HepG2 (cell line): Measurements from ENCODE around the gene EEF2. TPM values are rescaled to one million over a fixed set of nuclear protein-coding genes. Genes with fewer than 3 reads are reported as not detected.

Experiments
- ARID2 ChIP-seq: sonication (generic); formaldehyde crosslinking; IDR thresholded peaks from 2 replicates; pipeline ENCODE4 v1.8.1; 2022; ENCODE audit warnings: mild to moderate bottlenecking, missing genetic modification reagents, borderline replicate concordance
- ETS1 ChIP-seq: sonication (generic); formaldehyde crosslinking; IDR thresholded peaks from 2 replicates; pipeline ENCODE4 v1.4.0; 2020; ENCODE audit warnings: missing genetic modification reagents
- HDAC6 ChIP-seq: fragments of 200-600 bp; sonication (generic); IDR thresholded peaks from 2 replicates; pipeline ENCODE4 v1.7.0; 2017; ENCODE audit warnings: mild to moderate bottlenecking, antibody characterized with exemption, low read length, low read depth
- HHEX ChIP-seq: IDR thresholded peaks from 2 replicates; pipeline ENCODE4 v1.6.1; 2016; ENCODE audit warnings: control low read depth
- MTA1 ChIP-seq: sonication (generic); formaldehyde crosslinking; IDR thresholded peaks from 2 replicates; pipeline ENCODE4 v1.4.0; 2020; ENCODE audit warnings: missing genetic modification reagents, mild to moderate bottlenecking, borderline replicate concordance
- PHF21A ChIP-seq: sonication (generic); formaldehyde crosslinking; IDR thresholded peaks from 2 replicates; pipeline ENCODE4 v1.5.0; 2020; ENCODE audit warnings: mild to moderate bottlenecking, missing genetic modification reagents
- ZBED4 ChIP-seq: sonication (generic); formaldehyde crosslinking; IDR thresholded peaks from 2 replicates; pipeline ENCODE4 v1.4.0; 2020; ENCODE audit warnings: missing genetic modification reagents, borderline replicate concordance
- ZNF264 ChIP-seq: sonication (generic); formaldehyde crosslinking; IDR thresholded peaks from 2 replicates; pipeline ENCODE4 v1.4.0; 2020; ENCODE audit warnings: missing genetic modification reagents
- ZNF776 ChIP-seq: sonication (generic); formaldehyde crosslinking; IDR thresholded peaks from 2 replicates; pipeline ENCODE4 v1.4.0; 2020; ENCODE audit warnings: mild to moderate bottlenecking, missing genetic modification reagents
- polyA plus RNA-seq, 8 experiments: library from polyadenylated mRNA; depleted of rRNA in 3 of 8; stranded (reverse) in 7 of 8; unstranded in 1 of 8; fragments of >200 nt; fragmentation: Illumina TruSeq in 4 of 8; extraction: Trizol in 4 of 8; gene quantifications; 2 replicates each; pipeline versions ENCODE4 v1.2.1 to v1.2.3, GENCODE V29; 2011 to 2016; ENCODE audit warnings: low read depth in 4 of 8, missing spikeins in 1 of 8, mixed read lengths in 1 of 8; ENCODE audit not compliant: insufficient read depth in 1 of 8
- total RNA-seq, 5 experiments: library from RNA; depleted of rRNA; stranded (reverse); fragments of >200 nt; fragmentation: Illumina TruSeq; extraction: Trizol; gene quantifications; 2 replicates each; pipeline ENCODE4 v1.2.3, GENCODE V29; 2016; ENCODE audit warnings: low read depth in 1 of 5
- TF ChIP-seq, protein P1 (sequence below): sonication (generic); formaldehyde crosslinking; IDR thresholded peaks from 2 replicates; pipeline ENCODE4 v1.8.1; 2023; ENCODE audit warnings: mild to moderate bottlenecking, missing genetic modification reagents
- TF ChIP-seq, protein P2 (sequence below): sonication (generic); formaldehyde crosslinking; IDR thresholded peaks from 2 replicates; pipeline ENCODE4 v1.5.0; 2020; ENCODE audit warnings: mild to moderate bottlenecking, missing genetic modification reagents
- TF ChIP-seq, protein P3 (sequence below): sonication (generic); formaldehyde crosslinking; IDR thresholded peaks from 2 replicates; pipeline ENCODE4 v1.9.0; 2022; ENCODE audit warnings: missing genetic modification reagents, mild to moderate bottlenecking, borderline replicate concordance
- TF ChIP-seq, protein P4 (sequence below): sonication (generic); formaldehyde crosslinking; conservative IDR thresholded peaks from 2 replicates; pipeline ENCODE4 v1.8.0; 2022; ENCODE audit warnings: low read depth, missing genetic modification reagents

The EEF2 gene
- total and polyA plus RNA-seq, 2 of the 13 experiments (the other 11 are each of a cell fraction or from before 2014, with no cell fraction given): 1,441 to 1,777 TPM

DNA sequence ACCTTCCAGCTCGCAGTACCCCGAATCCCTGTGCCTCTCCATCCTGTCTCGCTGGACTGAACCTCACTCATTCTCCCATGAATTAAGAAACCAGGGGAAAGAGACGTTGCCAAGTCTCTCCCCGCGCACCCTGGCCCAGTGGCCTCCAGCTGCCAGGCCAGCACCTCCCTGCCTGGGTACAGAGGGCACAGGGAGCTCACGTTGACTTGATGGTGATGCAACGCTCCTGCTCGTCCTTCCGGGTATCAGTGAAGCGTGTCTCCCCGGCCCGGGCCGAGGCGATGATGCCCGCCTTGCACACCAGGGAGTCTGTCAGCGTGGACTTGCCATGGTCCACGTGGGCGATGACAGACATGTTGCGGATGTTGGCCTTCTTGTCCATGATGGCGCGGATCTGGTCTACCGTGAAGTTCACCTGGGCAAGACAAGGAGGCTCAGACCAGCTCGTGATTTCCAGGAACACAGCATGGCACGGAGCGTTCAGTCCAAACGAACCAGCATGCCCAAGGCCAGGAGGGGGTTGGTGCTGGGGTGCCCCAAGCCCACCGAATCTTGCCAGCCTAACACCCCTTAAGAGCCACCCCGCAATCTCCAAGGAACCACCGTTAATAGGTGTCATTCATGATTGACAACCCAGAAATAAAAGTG is 1.2 kb downstream of the EEF2 start (continued):
- TF ChIP-seq ZBED4 (CRISPR knock-in tag): no peak
- TF ChIP-seq, protein P1, sequence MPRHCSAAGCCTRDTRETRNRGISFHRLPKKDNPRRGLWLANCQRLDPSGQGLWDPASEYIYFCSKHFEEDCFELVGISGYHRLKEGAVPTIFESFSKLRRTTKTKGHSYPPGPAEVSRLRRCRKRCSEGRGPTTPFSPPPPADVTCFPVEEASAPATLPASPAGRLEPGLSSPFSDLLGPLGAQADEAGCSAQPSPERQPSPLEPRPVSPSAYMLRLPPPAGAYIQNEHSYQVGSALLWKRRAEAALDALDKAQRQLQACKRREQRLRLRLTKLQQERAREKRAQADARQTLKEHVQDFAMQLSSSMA: no peak
- TF ChIP-seq HDAC6: no peak
- TF ChIP-seq ZNF776 (CRISPR knock-in tag): no peak
- no peak for TF ChIP-seq HHEX (CRISPR knock-in tag)
- no peak for TF ChIP-seq ETS1 (CRISPR knock-in tag)
- TF ChIP-seq, protein P2, sequence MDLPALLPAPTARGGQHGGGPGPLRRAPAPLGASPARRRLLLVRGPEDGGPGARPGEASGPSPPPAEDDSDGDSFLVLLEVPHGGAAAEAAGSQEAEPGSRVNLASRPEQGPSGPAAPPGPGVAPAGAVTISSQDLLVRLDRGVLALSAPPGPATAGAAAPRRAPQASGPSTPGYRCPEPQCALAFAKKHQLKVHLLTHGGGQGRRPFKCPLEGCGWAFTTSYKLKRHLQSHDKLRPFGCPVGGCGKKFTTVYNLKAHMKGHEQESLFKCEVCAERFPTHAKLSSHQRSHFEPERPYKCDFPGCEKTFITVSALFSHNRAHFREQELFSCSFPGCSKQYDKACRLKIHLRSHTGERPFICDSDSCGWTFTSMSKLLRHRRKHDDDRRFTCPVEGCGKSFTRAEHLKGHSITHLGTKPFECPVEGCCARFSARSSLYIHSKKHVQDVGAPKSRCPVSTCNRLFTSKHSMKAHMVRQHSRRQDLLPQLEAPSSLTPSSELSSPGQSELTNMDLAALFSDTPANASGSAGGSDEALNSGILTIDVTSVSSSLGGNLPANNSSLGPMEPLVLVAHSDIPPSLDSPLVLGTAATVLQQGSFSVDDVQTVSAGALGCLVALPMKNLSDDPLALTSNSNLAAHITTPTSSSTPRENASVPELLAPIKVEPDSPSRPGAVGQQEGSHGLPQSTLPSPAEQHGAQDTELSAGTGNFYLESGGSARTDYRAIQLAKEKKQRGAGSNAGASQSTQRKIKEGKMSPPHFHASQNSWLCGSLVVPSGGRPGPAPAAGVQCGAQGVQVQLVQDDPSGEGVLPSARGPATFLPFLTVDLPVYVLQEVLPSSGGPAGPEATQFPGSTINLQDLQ (CRISPR knock-in tag): no peak
- TF ChIP-seq, protein P3, sequence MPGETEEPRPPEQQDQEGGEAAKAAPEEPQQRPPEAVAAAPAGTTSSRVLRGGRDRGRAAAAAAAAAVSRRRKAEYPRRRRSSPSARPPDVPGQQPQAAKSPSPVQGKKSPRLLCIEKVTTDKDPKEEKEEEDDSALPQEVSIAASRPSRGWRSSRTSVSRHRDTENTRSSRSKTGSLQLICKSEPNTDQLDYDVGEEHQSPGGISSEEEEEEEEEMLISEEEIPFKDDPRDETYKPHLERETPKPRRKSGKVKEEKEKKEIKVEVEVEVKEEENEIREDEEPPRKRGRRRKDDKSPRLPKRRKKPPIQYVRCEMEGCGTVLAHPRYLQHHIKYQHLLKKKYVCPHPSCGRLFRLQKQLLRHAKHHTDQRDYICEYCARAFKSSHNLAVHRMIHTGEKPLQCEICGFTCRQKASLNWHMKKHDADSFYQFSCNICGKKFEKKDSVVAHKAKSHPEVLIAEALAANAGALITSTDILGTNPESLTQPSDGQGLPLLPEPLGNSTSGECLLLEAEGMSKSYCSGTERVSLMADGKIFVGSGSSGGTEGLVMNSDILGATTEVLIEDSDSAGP (CRISPR knock-in tag): no peak
- TF ChIP-seq MTA1 (CRISPR knock-in tag): no peak
- TF ChIP-seq ZNF264 (CRISPR knock-in tag): no peak
- no peak for TF ChIP-seq PHF21A (CRISPR knock-in tag)
- TF ChIP-seq, protein P4, sequence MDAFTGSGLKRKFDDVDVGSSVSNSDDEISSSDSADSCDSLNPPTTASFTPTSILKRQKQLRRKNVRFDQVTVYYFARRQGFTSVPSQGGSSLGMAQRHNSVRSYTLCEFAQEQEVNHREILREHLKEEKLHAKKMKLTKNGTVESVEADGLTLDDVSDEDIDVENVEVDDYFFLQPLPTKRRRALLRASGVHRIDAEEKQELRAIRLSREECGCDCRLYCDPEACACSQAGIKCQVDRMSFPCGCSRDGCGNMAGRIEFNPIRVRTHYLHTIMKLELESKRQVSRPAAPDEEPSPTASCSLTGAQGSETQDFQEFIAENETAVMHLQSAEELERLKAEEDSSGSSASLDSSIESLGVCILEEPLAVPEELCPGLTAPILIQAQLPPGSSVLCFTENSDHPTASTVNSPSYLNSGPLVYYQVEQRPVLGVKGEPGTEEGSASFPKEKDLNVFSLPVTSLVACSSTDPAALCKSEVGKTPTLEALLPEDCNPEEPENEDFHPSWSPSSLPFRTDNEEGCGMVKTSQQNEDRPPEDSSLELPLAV (CRISPR knock-in tag): no peak
- no peak for TF ChIP-seq ARID2 (CRISPR knock-in tag)
